ENCODE measurements around the gene PRKN.

Gene PRKN

DNA sequence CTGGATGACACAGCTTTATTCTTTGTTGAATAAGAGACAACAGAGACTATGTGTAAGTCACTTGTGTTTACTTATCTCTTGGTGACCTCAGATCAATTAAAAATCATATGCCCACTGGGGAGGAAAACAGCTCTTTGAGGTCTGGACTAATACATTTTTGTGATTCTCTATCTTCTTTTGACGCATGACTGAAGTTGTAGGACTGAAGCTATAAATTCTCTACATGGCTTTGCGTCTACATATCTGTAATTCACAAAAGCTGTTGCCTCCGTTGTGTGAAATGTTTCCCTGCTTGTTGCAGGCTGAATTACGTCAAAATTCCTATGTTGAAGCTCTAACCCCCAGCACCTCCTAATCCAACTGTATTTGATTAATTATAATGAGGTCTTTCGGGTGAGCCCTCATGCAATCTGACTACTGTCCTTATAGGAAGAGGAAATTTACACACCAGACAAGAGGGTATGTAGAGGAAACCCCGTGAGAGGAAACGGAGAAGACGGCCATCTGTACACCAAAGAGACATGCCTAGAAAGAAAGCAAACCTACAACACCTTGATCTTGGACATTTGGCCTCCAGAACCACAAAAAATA lies 481.6 kb downstream of the PRKN start:
- H3K27ac ChIP-seq (ENCODE audit: low read depth, low read length): no peak overlapping the region
- H3K27me3 ChIP-seq (ENCODE audit: control insufficient read depth, insufficient read depth, low read length): no peaks in the 10 kb centered on the region
- no peak overlapping the region for H3K9ac ChIP-seq (ENCODE audit: low read length)
- H3K4me1 ChIP-seq (ENCODE audit: control insufficient read depth, insufficient read depth, low read length): no peaks in the 10 kb centered on the region
- H3K36me3 ChIP-seq (ENCODE audit: control insufficient read depth, insufficient read depth, low read length): no peaks in the 10 kb centered on the region
- no peak overlapping the region for H3K4me3 ChIP-seq (ENCODE audit: low read length)

DNA sequence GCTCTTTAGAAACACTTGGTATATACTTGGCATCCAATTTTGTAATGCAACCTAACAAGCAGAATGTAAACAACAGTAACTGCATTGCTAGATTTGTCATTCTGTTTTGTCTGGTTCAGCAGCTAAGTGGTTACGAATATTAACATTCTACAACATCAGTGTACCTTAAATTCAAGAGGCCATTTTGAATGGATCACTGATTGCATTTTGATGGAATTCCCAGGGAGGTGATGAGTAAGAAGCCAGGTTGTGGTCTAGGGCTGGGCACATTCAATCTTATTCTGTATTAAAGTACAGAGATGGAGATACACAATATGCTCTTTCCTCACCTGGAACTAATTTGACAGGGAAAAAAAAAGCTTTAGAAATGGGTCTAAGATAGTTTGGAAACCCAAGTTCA lies 483.5 kb downstream of the PRKN start:
- Histone ChIP-seq H3K4me1 (ENCODE audit: control insufficient read depth, insufficient read depth, low read length) (no peaks in the 10 kb centered on the region), H3K9ac (ENCODE audit: low read length) (no peak overlapping the region), H3K27ac (ENCODE audit: low read depth, low read length) (no peak overlapping the region), H3K4me3 (ENCODE audit: low read length) (no peak overlapping the region), H3K27me3 (ENCODE audit: control insufficient read depth, insufficient read depth, low read length) (no peaks in the 10 kb centered on the region), H3K36me3 (ENCODE audit: control insufficient read depth, insufficient read depth, low read length) (no peaks in the 10 kb centered on the region)

DNA sequence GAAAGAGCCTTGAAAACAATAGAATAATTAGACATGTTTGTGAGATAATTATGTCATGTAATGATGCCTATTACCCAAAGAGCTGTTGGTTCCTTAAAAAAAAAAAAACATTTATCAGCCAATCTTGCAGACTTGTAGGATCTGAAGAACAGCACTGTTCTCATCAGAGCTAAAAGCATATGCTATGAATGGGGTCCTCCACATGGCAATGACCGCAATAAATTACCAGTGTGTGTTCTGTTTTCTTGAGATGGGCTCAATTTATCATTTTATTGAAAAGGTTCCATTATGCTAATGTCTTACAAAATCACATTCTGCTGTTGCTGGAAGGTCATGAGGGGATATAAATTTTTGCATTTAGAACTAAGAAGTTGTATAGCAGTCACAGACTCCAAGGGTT lies 484.7 kb downstream of the PRKN start:
- Histone ChIP-seq H3K27me3 (ENCODE audit: control insufficient read depth, insufficient read depth, low read length) (no peaks in the 10 kb centered on the region), H3K4me1 (ENCODE audit: control insufficient read depth, insufficient read depth, low read length) (no peaks in the 10 kb centered on the region), H3K9ac (ENCODE audit: low read length) (no peak overlapping the region), H3K4me3 (ENCODE audit: low read length) (no peak overlapping the region), H3K27ac (ENCODE audit: low read depth, low read length) (no peak overlapping the region), H3K36me3 (ENCODE audit: control insufficient read depth, insufficient read depth, low read length) (no peaks in the 10 kb centered on the region)

DNA sequence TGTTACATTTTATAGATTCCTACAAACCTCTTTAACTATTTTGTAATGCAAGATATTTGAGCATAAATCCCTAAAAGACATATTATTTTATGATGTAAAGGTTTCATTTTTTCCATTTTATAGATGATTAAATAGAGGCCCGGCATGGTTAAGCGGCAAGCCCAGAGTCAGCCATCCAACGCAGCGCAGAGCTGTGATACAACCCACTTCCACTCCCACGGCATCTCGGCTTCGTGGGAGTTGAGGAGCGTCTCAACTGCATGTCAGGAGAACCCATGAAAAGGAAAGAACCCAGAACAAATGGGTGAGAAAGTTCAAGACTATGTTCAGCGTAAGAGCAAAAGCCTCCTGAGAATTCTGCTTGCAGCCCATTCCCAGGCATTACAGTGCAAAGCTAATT lies 488.2 kb downstream of the PRKN start:
- no peaks in the 10 kb centered on the region for H3K27me3 ChIP-seq (ENCODE audit: control insufficient read depth, insufficient read depth, low read length)
- H3K27ac ChIP-seq (ENCODE audit: low read depth, low read length): no peak overlapping the region
- H3K9ac ChIP-seq (ENCODE audit: low read length): no peak overlapping the region
- H3K4me3 ChIP-seq (ENCODE audit: low read length): no peak overlapping the region
- no peaks in the 10 kb centered on the region for H3K4me1 ChIP-seq (ENCODE audit: control insufficient read depth, insufficient read depth, low read length)
- no peaks in the 10 kb centered on the region for H3K36me3 ChIP-seq (ENCODE audit: control insufficient read depth, insufficient read depth, low read length)

DNA sequence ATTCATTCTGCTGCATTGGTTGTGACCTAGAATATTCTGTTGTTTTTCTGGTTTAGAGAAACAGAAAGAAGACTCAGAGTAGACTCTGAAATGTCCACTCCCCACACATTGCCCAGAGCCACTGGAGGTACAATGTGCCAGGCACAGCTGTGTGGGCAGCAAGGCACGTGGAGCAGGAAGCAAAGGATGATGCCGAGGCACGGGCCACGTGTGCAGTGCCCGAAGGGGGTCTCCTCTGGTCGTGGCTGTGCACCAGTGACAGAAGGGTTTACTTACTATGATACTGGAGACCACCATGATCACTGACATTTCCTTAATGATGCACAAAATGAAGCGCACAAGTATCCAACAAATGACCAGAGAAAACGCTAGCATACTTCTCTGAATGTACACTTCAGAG lies 488.9 kb downstream of the PRKN start:
- Histone ChIP-seq H3K36me3 (ENCODE audit: control insufficient read depth, insufficient read depth, low read length) (no peaks in the 10 kb centered on the region), H3K27me3 (ENCODE audit: control insufficient read depth, insufficient read depth, low read length) (no peaks in the 10 kb centered on the region)

DNA sequence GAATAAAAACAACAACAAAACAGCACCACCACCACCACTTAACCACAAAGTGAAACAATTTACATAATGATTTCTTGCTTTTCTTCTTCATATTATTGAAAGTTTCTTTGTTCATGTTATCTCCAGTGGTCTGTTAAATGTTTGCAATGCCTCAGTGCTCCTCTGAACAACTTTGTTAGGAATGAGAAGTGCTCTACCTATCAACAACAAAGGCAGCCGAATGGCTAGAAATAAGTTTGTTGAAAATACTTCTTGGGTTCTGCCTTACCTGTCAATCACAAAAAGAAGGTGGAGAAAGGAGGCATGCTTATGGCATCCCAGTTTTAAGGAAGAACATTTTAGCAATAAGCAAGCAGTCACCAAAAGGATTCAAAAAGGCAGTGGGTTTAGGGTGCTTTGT lies 490.2 kb downstream of the PRKN start:
- Histone ChIP-seq H3K9ac (ENCODE audit: low read length) (no peak overlapping the region), H3K27ac (ENCODE audit: low read depth, low read length) (no peak overlapping the region), H3K36me3 (ENCODE audit: control insufficient read depth, insufficient read depth, low read length) (no peaks in the 10 kb centered on the region), H3K27me3 (ENCODE audit: control insufficient read depth, insufficient read depth, low read length) (no peaks in the 10 kb centered on the region), H3K4me3 (ENCODE audit: low read length) (no peak overlapping the region), H3K4me1 (ENCODE audit: control insufficient read depth, insufficient read depth, low read length) (no peaks in the 10 kb centered on the region)

More for the DNA sequence above, 488.9 kb downstream of the PRKN start:
- no peak overlapping the region for H3K27ac ChIP-seq (ENCODE audit: low read depth, low read length)
- H3K9ac ChIP-seq (ENCODE audit: low read length): no peak overlapping the region
- no peak overlapping the region for H3K4me3 ChIP-seq (ENCODE audit: low read length)
- no peaks in the 10 kb centered on the region for H3K4me1 ChIP-seq (ENCODE audit: control insufficient read depth, insufficient read depth, low read length)

DNA sequence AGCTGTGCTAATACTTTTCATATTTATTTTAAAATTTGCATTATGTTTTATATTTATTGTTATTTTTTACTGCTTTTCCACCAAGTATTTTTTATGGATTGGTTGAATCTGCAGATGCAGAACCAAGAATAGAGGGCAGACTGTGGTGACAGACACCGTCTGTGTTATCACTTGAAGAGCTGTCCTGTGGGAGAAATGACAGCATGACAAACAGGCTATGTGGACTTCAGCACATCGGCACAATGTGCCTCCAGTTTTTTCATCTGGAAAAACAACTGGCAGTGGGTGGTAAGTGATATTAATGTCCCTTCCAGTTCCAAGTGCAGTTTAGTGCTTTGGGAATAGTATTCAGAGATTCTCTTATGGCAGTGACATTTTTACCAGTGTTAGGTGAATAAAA lies 492.9 kb downstream of the PRKN start:
- H3K4me3 ChIP-seq (ENCODE audit: low read length): no peak overlapping the region
- no peaks in the 10 kb centered on the region for H3K4me1 ChIP-seq (ENCODE audit: control insufficient read depth, insufficient read depth, low read length)
- no peak overlapping the region for H3K27ac ChIP-seq (ENCODE audit: low read depth, low read length)
- H3K36me3 ChIP-seq (ENCODE audit: control insufficient read depth, insufficient read depth, low read length): no peaks in the 10 kb centered on the region
- H3K27me3 ChIP-seq (ENCODE audit: control insufficient read depth, insufficient read depth, low read length): no peaks in the 10 kb centered on the region
- H3K9ac ChIP-seq (ENCODE audit: low read length): no peak overlapping the region

DNA sequence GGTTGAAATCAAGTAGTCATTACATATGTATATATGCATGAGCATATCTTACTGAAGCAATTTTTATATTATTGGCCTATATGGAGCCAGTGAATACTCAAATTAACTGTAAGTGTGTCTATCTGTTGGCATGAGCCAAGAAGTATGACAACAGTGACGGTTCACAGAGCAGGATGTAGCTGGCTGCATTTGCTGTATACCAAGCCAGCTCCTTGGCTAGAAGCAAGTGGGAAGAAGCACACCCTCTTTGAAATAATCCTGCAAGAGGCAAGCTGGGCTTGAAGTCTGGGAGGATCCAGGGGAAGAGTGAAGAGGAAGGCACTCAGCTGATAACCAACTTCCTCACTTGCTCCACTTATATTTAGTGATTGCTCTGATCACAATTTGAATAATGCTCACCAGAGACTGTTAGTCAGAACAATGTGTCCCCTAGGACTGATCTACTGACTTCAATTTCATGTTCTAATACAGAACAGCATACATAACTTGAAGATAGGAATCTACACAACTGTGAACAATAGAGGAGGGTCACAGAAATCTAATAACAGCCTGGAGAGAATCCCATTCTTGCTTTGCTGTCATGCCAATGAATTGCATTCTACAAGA lies 497.3 kb downstream of the PRKN start:
- Histone ChIP-seq H3K27ac (ENCODE audit: low read depth, low read length) (no peak overlapping the region), H3K36me3 (ENCODE audit: control insufficient read depth, insufficient read depth, low read length) (no peaks in the 10 kb centered on the region), H3K27me3 (ENCODE audit: control insufficient read depth, insufficient read depth, low read length) (no peaks in the 10 kb centered on the region)

DNA sequence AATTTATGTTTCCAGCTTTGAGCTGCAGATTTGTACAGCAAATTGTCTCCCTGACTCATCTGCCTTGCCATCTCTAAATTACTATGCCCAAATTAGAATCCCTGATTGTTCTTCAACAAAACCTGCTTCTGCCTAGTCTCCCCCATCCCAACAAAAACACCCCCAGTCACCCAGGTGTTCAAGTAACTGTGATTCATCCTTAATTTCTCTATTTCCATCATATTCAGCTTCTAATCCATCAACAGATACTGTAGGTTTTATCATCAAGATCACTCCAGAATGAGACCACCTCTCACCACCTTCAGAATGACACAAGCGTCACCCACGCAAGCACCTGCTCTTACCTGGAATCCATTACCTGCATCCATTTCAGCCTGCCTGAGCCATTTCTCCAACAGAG lies 498.5 kb downstream of the PRKN start:
- Histone ChIP-seq H3K27ac (ENCODE audit: low read depth, low read length) (no peak overlapping the region), H3K4me1 (ENCODE audit: control insufficient read depth, insufficient read depth, low read length) (no peaks in the 10 kb centered on the region), H3K9ac (ENCODE audit: low read length) (no peak overlapping the region), H3K36me3 (ENCODE audit: control insufficient read depth, insufficient read depth, low read length) (no peaks in the 10 kb centered on the region), H3K27me3 (ENCODE audit: control insufficient read depth, insufficient read depth, low read length) (no peaks in the 10 kb centered on the region), H3K4me3 (ENCODE audit: low read length) (no peak overlapping the region)

More for the DNA sequence above, 497.3 kb downstream of the PRKN start:
- H3K9ac ChIP-seq (ENCODE audit: low read length): no peak overlapping the region
- no peaks in the 10 kb centered on the region for H3K4me1 ChIP-seq (ENCODE audit: control insufficient read depth, insufficient read depth, low read length)
- H3K4me3 ChIP-seq (ENCODE audit: low read length): no peak overlapping the region

DNA sequence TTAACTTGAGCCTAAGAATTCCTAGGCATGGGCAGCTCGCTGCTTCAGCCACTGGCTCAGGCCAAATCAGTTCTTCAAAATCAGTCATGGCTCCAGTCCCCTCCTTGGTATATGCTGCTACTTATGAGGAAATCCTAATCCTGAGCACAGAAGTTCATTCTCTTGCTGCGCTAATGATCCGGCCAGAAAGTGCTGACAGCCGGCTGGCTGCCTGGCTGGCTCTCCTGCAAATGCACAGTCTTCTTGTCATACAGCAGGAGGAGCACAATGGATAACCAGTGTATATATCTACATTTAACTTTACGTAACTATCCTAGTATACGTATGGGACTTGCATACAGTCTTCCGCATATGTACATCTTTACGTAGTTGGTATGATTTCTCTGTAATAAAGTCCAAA lies 500.8 kb downstream of the PRKN start:
- H3K27me3 ChIP-seq (ENCODE audit: control insufficient read depth, insufficient read depth, low read length): no peaks in the 10 kb centered on the region
- H3K4me3 ChIP-seq (ENCODE audit: low read length): no peak overlapping the region
- no peaks in the 10 kb centered on the region for H3K36me3 ChIP-seq (ENCODE audit: control insufficient read depth, insufficient read depth, low read length)
- H3K9ac ChIP-seq (ENCODE audit: low read length): no peak overlapping the region
- no peaks in the 10 kb centered on the region for H3K4me1 ChIP-seq (ENCODE audit: control insufficient read depth, insufficient read depth, low read length)
- no peak overlapping the region for H3K27ac ChIP-seq (ENCODE audit: low read depth, low read length)

DNA sequence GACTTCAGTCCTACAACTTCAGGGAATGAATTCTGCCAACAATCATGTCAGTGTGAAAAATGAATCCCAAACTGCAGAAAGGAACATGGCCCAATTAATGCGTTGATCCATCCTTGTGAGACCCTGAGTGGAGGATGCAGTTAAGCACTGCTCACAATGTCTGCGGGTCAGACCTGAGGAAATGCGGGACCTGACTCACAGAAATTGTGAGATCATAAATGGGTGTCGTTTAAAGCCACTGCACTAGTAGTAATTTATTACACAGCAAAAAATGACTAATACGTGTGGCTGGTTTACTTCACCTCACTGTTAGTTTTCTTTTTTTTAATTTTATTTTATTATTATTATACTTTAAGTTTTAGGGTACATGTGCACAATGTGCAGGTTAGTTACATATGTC lies 505.0 kb downstream of the PRKN start:
- no peaks in the 10 kb centered on the region for H3K27me3 ChIP-seq (ENCODE audit: control insufficient read depth, insufficient read depth, low read length)
- H3K36me3 ChIP-seq (ENCODE audit: control insufficient read depth, insufficient read depth, low read length): no peaks in the 10 kb centered on the region
- H3K4me3 ChIP-seq (ENCODE audit: low read length): no peak overlapping the region
- H3K9ac ChIP-seq (ENCODE audit: low read length): no peak overlapping the region
- H3K27ac ChIP-seq (ENCODE audit: low read depth, low read length): no peak overlapping the region
- no peaks in the 10 kb centered on the region for H3K4me1 ChIP-seq (ENCODE audit: control insufficient read depth, insufficient read depth, low read length)

DNA sequence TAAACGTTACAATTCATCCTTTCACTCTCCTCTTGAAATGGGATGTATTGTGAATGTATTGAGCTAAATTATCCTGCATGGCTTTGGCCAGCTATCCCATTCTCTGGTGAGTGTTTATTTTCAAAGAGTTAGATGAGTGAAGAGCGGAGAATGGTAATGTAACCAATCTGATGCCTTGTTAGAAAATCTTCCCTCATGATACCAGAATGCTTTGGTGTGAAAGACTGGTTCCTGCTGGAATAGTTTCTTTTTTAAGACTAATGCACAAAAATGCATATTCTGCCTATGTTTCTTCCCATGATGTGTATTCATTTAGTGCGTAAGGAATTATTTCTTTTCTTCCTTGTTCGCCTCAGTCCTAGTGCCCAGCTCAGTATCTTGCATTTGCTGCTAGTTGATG lies 506.7 kb downstream of the PRKN start:
- H3K27me3 ChIP-seq (ENCODE audit: control insufficient read depth, insufficient read depth, low read length): no peaks in the 10 kb centered on the region
- H3K4me3 ChIP-seq (ENCODE audit: low read length): no peak overlapping the region
- no peaks in the 10 kb centered on the region for H3K36me3 ChIP-seq (ENCODE audit: control insufficient read depth, insufficient read depth, low read length)
- H3K27ac ChIP-seq (ENCODE audit: low read depth, low read length): no peak overlapping the region
- H3K9ac ChIP-seq (ENCODE audit: low read length): no peak overlapping the region
- H3K4me1 ChIP-seq (ENCODE audit: control insufficient read depth, insufficient read depth, low read length): no peaks in the 10 kb centered on the region

DNA sequence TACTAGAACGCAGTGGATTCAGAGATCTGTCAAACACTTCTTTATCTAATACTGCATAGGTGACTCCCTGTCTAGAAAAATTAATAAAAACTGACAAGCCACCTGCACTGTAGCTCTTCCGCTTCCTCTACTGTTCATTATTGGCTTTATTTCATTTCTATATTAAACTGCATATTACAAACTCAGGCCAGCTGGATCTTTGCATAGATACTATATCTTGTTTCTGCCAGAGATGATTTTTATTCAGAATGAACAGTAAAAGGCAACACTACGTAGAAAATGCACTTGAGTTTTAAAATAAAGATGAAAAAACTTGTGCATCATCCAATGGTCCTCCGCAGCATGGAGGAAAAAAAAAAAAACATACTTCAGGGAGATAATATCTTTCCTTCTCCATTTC lies 508.3 kb downstream of the PRKN start:
- no peaks in the 10 kb centered on the region for H3K27me3 ChIP-seq (ENCODE audit: control insufficient read depth, insufficient read depth, low read length)
- H3K36me3 ChIP-seq (ENCODE audit: control insufficient read depth, insufficient read depth, low read length): no peaks in the 10 kb centered on the region
- no peaks in the 10 kb centered on the region for H3K4me1 ChIP-seq (ENCODE audit: control insufficient read depth, insufficient read depth, low read length)
- H3K27ac ChIP-seq (ENCODE audit: low read depth, low read length): no peak overlapping the region
- H3K9ac ChIP-seq (ENCODE audit: low read length): no peak overlapping the region
- no peak overlapping the region for H3K4me3 ChIP-seq (ENCODE audit: low read length)
